Subcutaneous preadipocyte (primary cell): Measurements from ENCODE around the gene AP1S1. TPM values are rescaled to one million over a fixed set of nuclear protein-coding genes. Genes with fewer than 3 reads are reported as not detected.

Experiments used
- small RNA-seq: library from RNA; depleted of rRNA; stranded (forward); fragments of <200 nt; gene quantifications from one replicate; pipeline ENCODE3, GENCODE V24; 2012
- total RNA-seq: library from RNA; depleted of rRNA; stranded (reverse); fragments of >200 nt; gene quantifications from 2 replicates; pipeline ENCODE4 v1.2.3, GENCODE V29; 2012

AP1S1 gene
- 119 and 137 TPM in 2 replicates for total RNA-seq

GRCh38 chr7:101153969-101154692 lies at the start of gene AP1S1:
TSS of gene AP1S1 (plus strand) at chr7:101154476. CDS start at chr7:101154515, 39 bp downstream.

DNA sequence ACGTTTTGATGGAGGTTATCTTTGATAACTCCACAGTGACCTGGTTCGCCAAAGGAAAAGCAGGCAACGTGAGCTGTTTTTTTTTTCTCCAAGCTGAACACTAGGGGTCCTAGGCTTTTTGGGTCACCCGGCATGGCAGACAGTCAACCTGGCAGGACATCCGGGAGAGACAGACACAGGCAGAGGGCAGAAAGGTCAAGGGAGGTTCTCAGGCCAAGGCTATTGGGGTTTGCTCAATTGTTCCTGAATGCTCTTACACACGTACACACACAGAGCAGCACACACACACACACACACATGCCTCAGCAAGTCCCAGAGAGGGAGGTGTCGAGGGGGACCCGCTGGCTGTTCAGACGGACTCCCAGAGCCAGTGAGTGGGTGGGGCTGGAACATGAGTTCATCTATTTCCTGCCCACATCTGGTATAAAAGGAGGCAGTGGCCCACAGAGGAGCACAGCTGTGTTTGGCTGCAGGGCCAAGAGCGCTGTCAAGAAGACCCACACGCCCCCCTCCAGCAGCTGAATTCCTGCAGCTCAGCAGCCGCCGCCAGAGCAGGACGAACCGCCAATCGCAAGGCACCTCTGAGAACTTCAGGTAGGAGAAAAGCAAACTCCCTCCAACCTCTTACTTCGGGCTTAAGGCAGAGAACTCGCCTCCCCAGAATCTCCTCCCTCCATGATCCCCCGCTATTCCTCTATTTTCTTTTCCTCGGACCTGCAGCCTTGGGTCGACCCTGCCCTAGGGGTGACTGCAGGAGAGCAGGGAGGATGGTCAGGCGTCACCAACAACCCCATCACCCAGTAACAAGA lies 27.4 kb upstream of the AP1S1 start, which contains the start of gene SERPINE1:
TSS of gene SERPINE1 (plus strand) at position 454 of the 809 bp plus-strand sequence. CDS start 1,290 bp downstream, outside the sequence.

GRCh38 chr7:101165075-101165957 lies 11.0 kb downstream of the AP1S1 start, which contains the start of gene VGF:
TSS of gene VGF (minus strand) at chr7:101165569. CDS start at chr7:101164843, 726 bp downstream.

DNA sequence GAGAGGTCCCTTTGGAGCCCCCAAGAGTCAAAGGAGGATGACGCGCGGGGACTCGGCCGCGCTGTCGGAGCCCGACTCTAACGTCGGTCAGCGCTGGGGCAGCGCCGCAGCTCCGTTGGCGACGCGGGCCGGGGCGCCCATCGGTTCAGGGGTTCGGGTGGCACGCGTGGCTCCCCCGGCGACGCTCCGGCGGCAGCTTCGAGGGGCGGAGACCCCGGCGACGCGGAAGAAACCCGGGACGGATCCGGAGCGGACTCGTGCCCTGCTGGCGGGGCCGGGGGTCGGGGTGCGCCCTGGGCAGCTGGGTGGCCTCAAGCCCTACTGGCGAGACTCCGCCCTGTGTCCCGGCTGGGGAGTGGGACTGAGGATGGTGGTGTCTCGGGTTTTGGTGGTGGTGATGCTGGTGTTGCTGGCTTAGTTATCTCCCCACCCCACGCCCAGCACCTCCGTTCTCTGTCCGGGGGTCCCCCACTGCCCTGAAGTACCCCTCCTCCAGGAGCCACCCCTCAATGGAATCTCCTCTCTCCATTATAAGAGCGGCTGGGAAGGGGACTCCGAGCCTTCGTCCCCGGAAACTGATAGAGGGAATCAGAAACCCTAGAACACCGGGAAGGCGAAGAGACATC lies 26.0 kb downstream of the AP1S1 start, which contains the start of gene NAT16:
TSS of gene NAT16 (minus strand) at position 164 of the 626 bp plus-strand sequence. CDS start 5,486 bp downstream, outside the sequence.

GRCh38 chr7:101200862-101201599 lies 46.8 kb downstream of the AP1S1 start, which contains the start of gene MOGAT3:
TSS of gene MOGAT3 (minus strand) at chr7:101201036. CDS start at chr7:101200854, 182 bp downstream.

Small RNA genes lying within 50 kb of the gene (small RNA-seq; reads per million reads assigned to genes)
- 0.16 reads per million for gene MIR4653

Other genes with a start within 250 kb of the AP1S1 start
- not detected in 2 replicates for gene MUC3A, start 204.9 kb upstream of the AP1S1 start, total RNA-seq
- gene MUC12, start 184.9 kb upstream of the AP1S1 start, total RNA-seq, result not detected in 2 replicates
- not detected in 2 replicates for gene MUC17, start 134.4 kb upstream of the AP1S1 start, total RNA-seq
- gene TRIM56, start 69.0 kb upstream of the AP1S1 start, total RNA-seq, result 6.2 and 12.3 TPM in 2 replicates
- gene SERPINE1, start 27.4 kb upstream of the AP1S1 start, total RNA-seq, result 287 and 464 TPM in 2 replicates
- gene VGF, start 11.1 kb downstream of the AP1S1 start, total RNA-seq, result 0.39 TPM in 1 of 2 replicates, not detected in the other
- gene NAT16, start 25.8 kb downstream of the AP1S1 start, total RNA-seq, result not detected in 2 replicates
- not detected in 2 replicates for gene MOGAT3, start 46.6 kb downstream of the AP1S1 start, total RNA-seq
- gene PLOD3, start 63.1 kb downstream of the AP1S1 start, total RNA-seq, result 85.2 and 93.2 TPM in 2 replicates
- gene ZNHIT1, start 63.7 kb downstream of the AP1S1 start, total RNA-seq, result 56.3 and 68.3 TPM in 2 replicates
- gene CLDN15, start 83.3 kb downstream of the AP1S1 start, total RNA-seq, result 3.3 and 5.9 TPM in 2 replicates
- 86.8 and 174 TPM in 2 replicates for gene FIS1, start 90.6 kb downstream of the AP1S1 start, total RNA-seq
- gene IFT22, start 167.3 kb downstream of the AP1S1 start, total RNA-seq, result 18.0 and 23.5 TPM in 2 replicates
- not detected in 2 replicates for gene COL26A1, start 208.4 kb downstream of the AP1S1 start, total RNA-seq